Activated CD4-positive, alpha-beta T cell treated with anti-CD3 and anti-CD28 coated beads, Interleukin-2, amount 10 ng/mL, durations not matched to agents 7 days and 5 days (primary cell): ENCODE data around the gene CT83. TPM values are rescaled to one million over a fixed set of nuclear protein-coding genes. Genes with fewer than 3 reads are reported as not detected.

Experiments used
- CTCF ChIA-PET: fragments of 350-600 bp; sonication (Branson Sonifier 250); formaldehyde crosslinking; loops from one replicate; lab custom pipeline; 2021; ENCODE audit warnings: antibody characterized with exemption; lab: Charles Lee
- POLR2A ChIA-PET: fragments of 350-600 bp; sonication (Branson Sonifier 250); formaldehyde crosslinking; loops from one replicate; lab custom pipeline; 2021; ENCODE audit warnings: antibody characterized with exemption; lab: Charles Lee
- DNase-seq: peaks from one replicate; pipeline ENCODE4 v3.0.0-alpha.2; 2020
- H3K27ac Mint-ChIP-seq: one replicate; pipeline ENCODE4 v1.8.0; 2021; ENCODE audit warnings: mild to moderate bottlenecking, moderate library complexity, mixed read lengths
- H3K27me3 Mint-ChIP-seq: one replicate; pipeline ENCODE4 v1.8.0; 2021; ENCODE audit warnings: mixed read lengths
- H3K36me3 Mint-ChIP-seq: one replicate; pipeline ENCODE4 v1.8.0; 2021; ENCODE audit warnings: low read depth, mixed read lengths
- H3K4me1 Mint-ChIP-seq: one replicate; pipeline ENCODE4 v1.8.0; 2021; ENCODE audit warnings: mixed read lengths
- H3K4me3 Mint-ChIP-seq: one replicate; pipeline ENCODE4 v1.8.0; 2021; ENCODE audit warnings: mild to moderate bottlenecking, moderate library complexity, mixed read lengths
- H3K9me3 Mint-ChIP-seq: one replicate; pipeline ENCODE4 v1.8.0; 2021; ENCODE audit warnings: mixed read lengths
- total RNA-seq, 2 experiments: library from RNA; stranded (reverse); gene quantifications; one replicate each; pipeline ENCODE4 v1.2.3, GENCODE V29; 2021

CT83 gene
- total RNA-seq, result not detected

GRCh38 chrX:116462822-116463221 is at the start of gene CT83:
TSS of gene CT83 (minus strand) at chrX:116462976. CDS start at chrX:116462856, 120 bp downstream.
- Mint-ChIP-seq H3K36me3 (no peaks in the 10 kb centered on the region), H3K27ac (no peak within 1 kb of the TSS), H3K9me3 (no peaks in the 10 kb centered on the region), H3K27me3 (no peaks in the 10 kb centered on the region), H3K4me1 (no peaks in the 10 kb centered on the region), H3K4me3 (no peak within 1 kb of the TSS)
- no peak for DNase-seq
- ChIA-PET POLR2A (no interaction called here), CTCF (interaction anchor here (0.5 kb wide), 1 partner anchor 836 kb away, joined by 3 read pairs; no protein-coding TSS in a partner anchor)

GRCh38 chrX:116499780-116500179 is 37.0 kb upstream of the CT83 start:
- Mint-ChIP-seq H3K36me3 (no peaks in the 10 kb centered on the region), H3K4me3 (no peak overlapping the region), H3K27ac (no peak overlapping the region), H3K4me1 (no peaks in the 10 kb centered on the region), H3K9me3 (no peaks in the 10 kb centered on the region), H3K27me3 (no peaks in the 10 kb centered on the region)
- CTCF ChIA-PET, result no interaction called here
- DNase-seq, result no peak
- POLR2A ChIA-PET, result no interaction called here

- H3K4me3 Mint-ChIP-seq, result no peak overlapping the region
- no peaks in the 10 kb centered on the region for H3K9me3 Mint-ChIP-seq
- H3K4me1 Mint-ChIP-seq, result no peaks in the 10 kb centered on the region
- ChIA-PET CTCF (no interaction called here), POLR2A (no interaction called here)
- H3K36me3 Mint-ChIP-seq, result no peaks in the 10 kb centered on the region
- DNase-seq, result no peak
- no peaks in the 10 kb centered on the region for H3K27me3 Mint-ChIP-seq
- H3K27ac Mint-ChIP-seq, result no peak overlapping the region
Measured at GRCh38 chrX:116493271-116493670, 30.5 kb upstream of the CT83 start.

GRCh38 chrX:116490104-116490503 is 27.3 kb upstream of the CT83 start:
- no peaks in the 10 kb centered on the region for H3K4me1 Mint-ChIP-seq
- H3K27ac Mint-ChIP-seq, result no peak overlapping the region
- H3K4me3 Mint-ChIP-seq, result no peak overlapping the region
- ChIA-PET CTCF (no interaction called here), POLR2A (no interaction called here)
- H3K9me3 Mint-ChIP-seq, result no peaks in the 10 kb centered on the region
- no peak for DNase-seq
- no peaks in the 10 kb centered on the region for H3K27me3 Mint-ChIP-seq
- H3K36me3 Mint-ChIP-seq, result no peaks in the 10 kb centered on the region

- CTCF ChIA-PET, result no interaction called here
- no peak overlapping the region for H3K4me3 Mint-ChIP-seq
- H3K4me1 Mint-ChIP-seq, result no peaks in the 10 kb centered on the region
- H3K36me3 Mint-ChIP-seq, result no peaks in the 10 kb centered on the region
- no peak overlapping the region for H3K27ac Mint-ChIP-seq
- no peaks in the 10 kb centered on the region for H3K27me3 Mint-ChIP-seq
- no peaks in the 10 kb centered on the region for H3K9me3 Mint-ChIP-seq
- POLR2A ChIA-PET, result no interaction called here
- DNase-seq, result no peak
Measured at GRCh38 chrX:116480059-116480458, 17.3 kb upstream of the CT83 start.

- DNase-seq, result no peak
- Mint-ChIP-seq H3K36me3 (no peaks in the 10 kb centered on the region), H3K4me1 (no peaks in the 10 kb centered on the region), H3K27ac (no peak overlapping the region), H3K27me3 (no peaks in the 10 kb centered on the region), H3K9me3 (no peaks in the 10 kb centered on the region), H3K4me3 (no peak overlapping the region)
- ChIA-PET POLR2A (no interaction called here), CTCF (no interaction called here)
Measured at GRCh38 chrX:116449156-116449555, 13.6 kb downstream of the CT83 start.

- DNase-seq, result no peak
- Mint-ChIP-seq H3K27me3 (no peaks in the 10 kb centered on the region), H3K36me3 (no peaks in the 10 kb centered on the region), H3K27ac (no peak within 1 kb of the TSS), H3K4me3 (no peak within 1 kb of the TSS), H3K9me3 (no peaks in the 10 kb centered on the region), H3K4me1 (no peaks in the 10 kb centered on the region)
- ChIA-PET CTCF (no interaction called here), POLR2A (no interaction called here)
Measured at GRCh38 chrX:116436358-116436816, 26.4 kb downstream of the CT83 start, which contains the start of gene SLC6A14. TSS of gene SLC6A14 (plus strand) at chrX:116436606. CDS start at chrX:116436710, 104 bp downstream.

- Mint-ChIP-seq H3K4me3 (no peak overlapping the region), H3K9me3 (no peaks in the 10 kb centered on the region), H3K4me1 (no peaks in the 10 kb centered on the region), H3K27me3 (no peaks in the 10 kb centered on the region), H3K36me3 (no peaks in the 10 kb centered on the region), H3K27ac (no peak overlapping the region)
- ChIA-PET CTCF (no interaction called here), POLR2A (no interaction called here)
- DNase-seq, result no peak
Measured at GRCh38 chrX:116435597-116435996, 27.2 kb downstream of the CT83 start.

- H3K4me1 Mint-ChIP-seq, result no peaks in the 10 kb centered on the region
- ChIA-PET CTCF (no interaction called here), POLR2A (no interaction called here)
- DNase-seq, result no peak
- no peaks in the 10 kb centered on the region for H3K9me3 Mint-ChIP-seq
- no peaks in the 10 kb centered on the region for H3K27me3 Mint-ChIP-seq
- H3K27ac Mint-ChIP-seq, result no peak overlapping the region
- H3K36me3 Mint-ChIP-seq, result no peaks in the 10 kb centered on the region
- no peak overlapping the region for H3K4me3 Mint-ChIP-seq
Measured at GRCh38 chrX:116427978-116428377, 34.8 kb downstream of the CT83 start.

GRCh38 chrX:116417968-116418367 is 44.8 kb downstream of the CT83 start:
- Mint-ChIP-seq H3K27me3 (no peaks in the 10 kb centered on the region), H3K27ac (no peak overlapping the region), H3K9me3 (no peaks in the 10 kb centered on the region), H3K4me1 (no peaks in the 10 kb centered on the region), H3K36me3 (no peaks in the 10 kb centered on the region), H3K4me3 (no peak overlapping the region)
- no peak for DNase-seq
- ChIA-PET POLR2A (no interaction called here), CTCF (no interaction called here)

GRCh38 chrX:116417214-116417613 is 45.6 kb downstream of the CT83 start:
- Mint-ChIP-seq H3K4me1 (no peaks in the 10 kb centered on the region), H3K4me3 (no peak overlapping the region), H3K9me3 (no peaks in the 10 kb centered on the region), H3K27me3 (no peaks in the 10 kb centered on the region), H3K27ac (no peak overlapping the region), H3K36me3 (no peaks in the 10 kb centered on the region)
- CTCF ChIA-PET, result no interaction called here
- POLR2A ChIA-PET, result no interaction called here
- no peak for DNase-seq

- POLR2A ChIA-PET, result no interaction called here
- H3K27me3 Mint-ChIP-seq, result no peaks in the 10 kb centered on the region
Measured at GRCh38 chrX:116413273-116413672, 49.5 kb downstream of the CT83 start.

More at GRCh38 chrX:116413273-116413672, 49.5 kb downstream of the CT83 start:
- CTCF ChIA-PET, result no interaction called here
- Mint-ChIP-seq H3K36me3 (no peaks in the 10 kb centered on the region), H3K4me3 (no peak overlapping the region), H3K4me1 (no peaks in the 10 kb centered on the region), H3K27ac (no peak overlapping the region), H3K9me3 (no peaks in the 10 kb centered on the region)
- DNase-seq, result no peak
